ENCODE results near the gene UBE2D4.
A peak's percentile ranks its signal among the peaks of the same experiment; 100 is the strongest.
"Not testable (repeated sequence)": the region's sequence is repeated elsewhere in the genome, so short reads cannot be mapped to it uniquely, and the experiment has no call there.

The UBE2D4 gene

GRCh38 chr7:43925984-43926797 lies at the start of gene UBE2D4:
Gene UBE2D4 (plus strand): TSS chr7:43926436. CDS start chr7:43926533, 97 bp downstream.
- DNase-seq = peak; percentile 21

DNA sequence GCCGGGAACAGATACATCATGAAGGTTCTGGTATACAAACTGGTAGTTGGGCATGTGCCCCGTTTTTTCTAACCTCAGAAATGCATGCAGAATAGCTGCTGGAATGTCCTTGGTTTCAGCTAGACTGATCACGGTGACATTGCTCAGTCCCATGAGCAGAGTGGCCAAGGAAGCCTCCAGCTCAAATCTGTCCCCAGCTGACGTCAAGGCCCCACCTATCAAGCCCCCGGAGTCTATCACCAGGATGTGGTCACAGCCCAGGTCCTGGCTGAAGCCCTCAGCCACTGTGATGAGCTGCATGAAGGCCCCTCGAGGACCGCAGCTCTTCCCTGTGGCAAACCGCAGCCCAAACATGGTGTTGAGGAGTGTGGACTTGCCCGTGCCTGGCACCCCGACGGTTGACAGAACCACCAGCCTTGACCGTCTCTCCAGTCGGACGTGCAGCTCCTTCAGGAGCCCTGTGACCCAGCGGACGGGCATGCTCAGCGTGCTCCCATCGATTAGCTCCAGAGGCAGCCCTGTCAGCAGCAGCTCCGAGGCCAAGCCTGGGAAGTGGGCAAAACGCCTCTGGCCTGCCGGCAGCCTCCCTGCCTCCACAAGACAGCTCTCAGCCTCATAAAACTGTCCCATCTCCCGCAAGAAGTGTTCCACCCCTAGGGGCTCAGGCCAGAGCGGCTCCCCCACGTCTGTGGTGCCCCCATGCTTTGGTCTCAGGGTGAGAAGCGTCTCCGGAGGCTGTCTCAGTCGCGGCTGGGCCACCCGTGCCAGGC lies 49.1 kb upstream of the UBE2D4 start:
- DNase-seq = no peak

GRCh38 chr7:43877968-43878864 lies 48.0 kb upstream of the UBE2D4 start:
- DNase-seq = no peak

- DNase-seq = no peak
These were observed 47.4 kb upstream of the UBE2D4 start for GRCh38 chr7:43878867-43879266.

GRCh38 chr7:43879477-43879876 lies 46.8 kb upstream of the UBE2D4 start:
- DNase-seq = no peak

DNA sequence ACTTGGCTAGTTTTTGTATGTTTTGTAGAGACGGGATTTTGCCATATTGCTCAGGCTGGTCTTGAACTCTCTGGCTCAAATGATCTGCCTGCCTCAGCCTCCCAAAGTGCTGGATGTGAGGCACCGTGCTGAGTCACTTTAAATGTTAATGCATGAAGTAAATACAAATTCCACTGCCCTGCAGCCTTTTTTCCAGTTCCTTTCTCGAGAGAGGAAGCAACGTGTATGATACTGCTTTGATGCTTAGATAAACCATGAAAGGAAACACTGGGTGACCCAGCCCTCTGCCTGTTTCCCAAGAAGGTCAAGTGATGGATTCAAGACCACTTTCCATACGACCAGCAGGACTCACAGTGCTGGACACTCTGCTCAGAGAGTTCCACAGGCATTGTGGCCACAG lies 45.6 kb upstream of the UBE2D4 start:
- no peak for DNase-seq

DNA sequence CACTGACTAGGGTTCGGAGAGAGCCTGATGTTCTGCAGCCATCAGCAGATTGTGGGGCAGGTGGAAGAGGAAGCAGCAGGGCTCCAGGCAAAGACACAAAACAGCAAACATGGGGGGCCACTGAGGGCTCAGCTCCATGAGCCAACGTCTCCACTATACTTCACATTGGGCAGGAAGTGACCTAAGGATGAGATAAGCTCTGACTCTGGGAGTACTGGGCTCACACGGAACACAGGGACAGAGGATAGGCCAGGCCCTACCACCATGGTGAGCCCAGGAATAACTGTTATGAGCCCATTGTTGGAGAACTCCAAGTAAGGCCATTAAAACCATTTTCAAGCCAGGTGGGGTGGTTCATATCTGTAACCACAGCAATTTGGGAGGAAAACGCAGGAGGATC lies 42.0 kb upstream of the UBE2D4 start:
- no peak for DNase-seq

DNA sequence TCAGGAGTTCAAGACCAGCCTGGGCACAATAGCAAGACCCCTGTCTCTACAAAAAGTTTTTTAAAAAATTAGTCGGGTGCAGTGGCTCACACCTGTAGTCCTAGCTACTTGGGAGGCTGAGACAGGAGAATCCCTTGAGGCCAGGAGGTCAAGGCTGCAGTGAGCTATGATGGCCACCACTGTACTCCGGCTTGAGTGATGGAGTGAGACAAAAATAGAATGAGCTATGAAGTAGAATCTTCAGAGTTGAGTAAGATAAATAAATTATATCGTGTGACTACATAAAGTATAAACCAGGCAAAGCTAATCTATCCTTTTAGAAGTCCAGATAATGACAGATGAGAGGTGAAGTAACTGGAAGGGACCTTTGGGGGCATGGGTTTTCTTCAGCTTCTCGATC lies 41.6 kb upstream of the UBE2D4 start:
- no peak for DNase-seq

DNA sequence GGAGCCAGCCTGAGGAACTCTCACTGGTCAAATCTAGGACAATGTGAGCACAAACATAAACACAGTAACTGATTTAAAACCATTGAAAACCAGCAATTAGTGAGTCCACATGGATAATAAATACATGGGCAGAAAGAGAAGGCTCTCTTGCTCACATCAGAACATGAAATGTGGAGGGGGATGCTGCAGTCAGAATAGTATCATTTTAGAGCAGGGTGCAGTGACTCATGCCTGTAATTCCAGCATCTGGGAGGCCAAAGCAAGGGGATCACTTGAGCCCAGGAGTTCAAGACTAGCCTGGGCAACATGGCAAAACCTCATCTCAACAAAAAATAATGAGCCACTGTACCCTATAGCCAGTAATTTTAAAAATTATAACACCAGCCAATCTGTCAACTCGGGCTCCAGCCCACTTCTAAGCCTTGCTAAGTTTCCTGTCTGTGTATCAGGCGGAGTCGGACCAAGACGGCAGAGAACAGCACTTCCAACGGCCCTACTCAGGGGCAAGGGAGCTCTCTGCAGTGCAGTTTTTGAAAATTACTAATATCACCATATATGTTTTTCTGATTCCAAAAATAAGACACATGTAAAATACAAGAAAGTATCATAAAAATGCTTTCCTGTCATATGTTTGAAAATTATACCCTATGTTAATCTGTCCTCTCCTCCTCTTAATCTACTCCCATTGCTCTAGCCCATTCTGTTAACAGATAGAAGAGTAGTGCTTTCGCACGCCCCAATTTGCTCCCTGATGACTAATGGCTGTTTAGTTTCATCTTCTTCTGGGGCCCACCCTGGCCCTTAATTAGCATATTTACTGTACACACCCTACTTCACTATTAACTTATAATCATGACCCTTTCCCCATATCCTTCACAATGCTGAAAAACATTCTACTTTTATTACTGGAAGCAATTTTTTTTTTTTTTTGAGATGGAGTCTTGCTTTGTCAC lies 37.0 kb upstream of the UBE2D4 start:
- no peak for DNase-seq

- no peak for DNase-seq
These were observed 35.8 kb upstream of the UBE2D4 start for GRCh38 chr7:43890468-43890867.

- DNase-seq = no peak
These were observed 34.9 kb upstream of the UBE2D4 start for GRCh38 chr7:43891069-43891955.

- no peak for DNase-seq
These were observed 30.3 kb upstream of the UBE2D4 start for GRCh38 chr7:43895847-43896415.

DNA sequence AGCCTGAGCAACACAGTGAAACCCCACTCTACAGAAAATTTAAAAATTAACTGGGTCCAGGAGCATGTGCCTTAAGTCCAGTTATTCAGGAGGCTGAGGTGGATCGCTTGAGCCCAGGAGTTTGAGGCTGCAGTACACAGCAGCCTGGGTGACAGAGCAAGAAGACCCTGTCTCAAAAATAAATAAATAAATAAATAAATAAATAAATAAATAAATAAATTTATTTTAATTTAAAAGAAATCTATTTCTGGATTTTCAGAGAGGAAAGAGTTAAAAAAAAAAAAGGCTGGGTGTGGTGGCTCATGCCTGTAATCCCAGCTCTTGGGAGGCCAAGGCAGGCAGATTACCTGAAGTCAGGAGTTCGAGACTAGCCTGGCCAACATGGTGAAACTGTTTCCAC lies 27.7 kb upstream of the UBE2D4 start:
- DNase-seq = not testable (repeated sequence)

GRCh38 chr7:43902542-43903054 lies 23.6 kb upstream of the UBE2D4 start:
- no peak for DNase-seq

DNA sequence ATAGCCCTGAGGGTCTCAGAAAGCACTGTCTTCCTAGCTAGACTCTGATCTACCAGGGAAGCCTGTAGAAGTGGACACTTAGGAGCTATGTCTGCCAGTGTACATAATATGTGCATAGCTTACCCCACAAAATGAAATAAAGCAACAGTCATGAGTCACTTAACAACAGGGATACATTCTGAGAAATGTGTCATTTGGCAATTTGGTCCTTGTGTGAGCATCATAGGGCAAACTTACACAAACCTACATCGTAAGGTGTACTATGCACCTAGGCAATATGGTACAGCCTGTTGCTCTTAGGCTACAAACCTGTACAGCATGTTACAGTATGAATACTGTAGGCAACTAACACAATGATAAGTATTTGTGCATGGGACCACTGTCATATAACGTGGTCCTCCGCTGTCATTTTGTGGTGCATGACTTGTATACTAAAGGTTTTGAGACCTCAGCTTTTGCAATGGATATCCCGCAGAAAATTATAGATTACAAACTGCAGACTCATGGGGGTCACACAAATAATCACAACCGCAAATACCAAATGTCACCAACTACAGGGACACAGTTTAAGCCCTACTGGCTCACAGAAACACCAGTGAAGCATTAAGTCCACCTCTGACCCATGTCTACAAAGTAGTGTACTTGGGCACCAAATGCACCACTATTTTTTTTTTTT lies 21.6 kb upstream of the UBE2D4 start:
- DNase-seq = no peak

GRCh38 chr7:43905209-43905946 lies 20.9 kb upstream of the UBE2D4 start:
- no peak for DNase-seq

DNA sequence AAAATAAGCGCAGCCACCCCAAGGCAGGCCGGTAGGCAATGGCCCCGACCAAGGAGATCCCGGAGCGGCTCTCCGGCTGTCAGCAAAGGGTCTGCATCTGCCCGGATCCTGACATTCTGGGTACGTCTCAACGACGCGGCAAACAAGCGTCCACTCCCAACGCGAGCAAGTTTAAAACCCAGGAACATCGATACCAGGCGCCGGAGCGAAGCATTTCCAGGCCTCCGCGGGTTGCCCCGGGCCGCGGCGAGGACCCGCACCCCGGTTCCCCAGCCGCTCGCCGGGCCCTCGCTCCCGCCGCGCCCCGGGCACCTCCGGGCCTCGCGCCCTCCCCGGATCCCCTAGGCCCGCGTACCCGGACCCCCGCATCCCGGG lies 20.3 kb upstream of the UBE2D4 start:
- DNase-seq = no peak

DNA sequence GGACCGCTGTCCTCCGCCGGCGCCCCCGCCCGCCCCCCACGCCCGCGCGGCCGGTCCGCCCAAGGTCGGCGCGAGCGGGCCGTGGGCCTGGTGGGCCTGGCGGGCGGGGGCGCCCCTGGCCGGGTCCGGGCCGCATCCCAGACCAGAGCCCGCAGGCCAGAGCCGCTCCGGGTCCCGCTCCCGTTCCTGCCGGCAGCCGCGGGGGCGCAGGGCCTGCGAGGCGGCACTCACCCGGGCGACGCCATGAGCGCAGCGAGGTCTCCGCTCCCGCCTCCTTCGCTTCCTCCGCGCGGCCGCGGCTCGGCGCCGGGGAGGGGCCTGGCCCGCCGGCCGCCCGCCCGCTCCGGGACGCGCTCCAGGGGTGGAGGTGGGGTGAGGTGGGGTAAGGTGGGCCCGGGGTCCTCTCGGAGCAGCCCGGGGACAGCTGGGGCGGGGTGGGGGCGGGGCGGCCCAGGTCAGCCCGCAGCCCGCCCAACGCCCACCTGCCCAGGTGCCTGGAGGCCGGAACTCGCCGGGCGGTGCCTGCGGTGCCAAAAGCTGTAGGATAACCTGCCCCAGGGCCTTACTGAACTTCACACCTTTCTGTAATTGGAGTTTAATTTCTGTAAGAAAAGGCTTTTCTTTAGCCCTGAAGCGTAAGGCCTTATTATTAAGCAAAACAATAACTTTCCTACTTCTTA lies 19.8 kb upstream of the UBE2D4 start, which contains the start of gene URGCP:
Gene URGCP (minus strand): TSS at position 266 of the 680 bp plus-strand sequence. CDS start 21 bp downstream, at position 245.
- DNase-seq = no peak
